Neural crest cell (in vitro differentiated cells): ENCODE results near the gene SURF4. TPM values are rescaled to one million over a fixed set of nuclear protein-coding genes. Genes with fewer than 3 reads are reported as not detected.

Source experiments
- DNase-seq: peaks from one replicate; pipeline ENCODE4 v3.0.0; 2021; ENCODE audit warnings: low read depth, mixed read lengths, low spot score
- H3K27ac Mint-ChIP-seq: one replicate; pipeline ENCODE4 v1.8.0; 2021; ENCODE audit warnings: mild to moderate bottlenecking, mixed read lengths; ENCODE audit not compliant: unreplicated experiment
- H3K27me3 Mint-ChIP-seq: 2 replicates; pipeline ENCODE4 v1.8.0; 2021; ENCODE audit warnings: low read depth, mild to moderate bottlenecking, mixed read lengths
- H3K36me3 Mint-ChIP-seq: 2 replicates; pipeline ENCODE4 v1.8.0; 2021; ENCODE audit warnings: low read depth, mild to moderate bottlenecking, mixed read lengths
- H3K4me1 Mint-ChIP-seq: 2 replicates; pipeline ENCODE4 v1.8.0; 2021; ENCODE audit warnings: mixed read lengths
- H3K4me3 Mint-ChIP-seq: one replicate; pipeline ENCODE4 v1.8.0; 2021; ENCODE audit warnings: mild to moderate bottlenecking, mixed read lengths
- H3K9me3 Mint-ChIP-seq: 2 replicates; pipeline ENCODE4 v1.8.0; 2021; ENCODE audit warnings: mixed read lengths
- CTCF ChIP-seq: fragments of 200-600 bp; sonication (generic); conservative IDR thresholded peaks from 2 replicates; pipeline ENCODE4 v1.5.0; 2021; ENCODE audit warnings: antibody characterized with exemption, mild to moderate bottlenecking
- total RNA-seq: library from RNA; stranded (reverse); gene quantifications from 2 replicates; pipeline ENCODE4 v1.2.1, GENCODE V29; 2021

Gene SURF4
- total RNA-seq, 1 donor from 2014 or later, result 136 TPM

GRCh38 chr9:133370685-133371084 lies 5.2 kb downstream of the SURF4 start:
- no peaks in the 10 kb centered on the region for H3K9me3 Mint-ChIP-seq
- TF ChIP-seq CTCF, result no peak
- H3K4me3 Mint-ChIP-seq, result peak overlapping the region; percentile 54
- H3K27me3 Mint-ChIP-seq, result no peaks in the 10 kb centered on the region
- no peak for DNase-seq
- peaks cover 3% of the 10 kb centered on the region for H3K36me3 Mint-ChIP-seq
- H3K27ac Mint-ChIP-seq, result no peak overlapping the region
- H3K4me1 Mint-ChIP-seq, result peaks cover 21% of the 10 kb centered on the region

GRCh38 chr9:133369933-133370332 lies 5.9 kb downstream of the SURF4 start:
- no peak overlapping the region for H3K27ac Mint-ChIP-seq
- DNase-seq, result no peak
- H3K36me3 Mint-ChIP-seq, result peaks cover 3% of the 10 kb centered on the region
- no peaks in the 10 kb centered on the region for H3K27me3 Mint-ChIP-seq
- H3K4me1 Mint-ChIP-seq, result peaks cover 18% of the 10 kb centered on the region
- H3K4me3 Mint-ChIP-seq, result no peak overlapping the region
- TF ChIP-seq CTCF, result no peak
- H3K9me3 Mint-ChIP-seq, result no peaks in the 10 kb centered on the region

- Mint-ChIP-seq H3K4me3 (no peak overlapping the region), H3K27me3 (no peaks in the 10 kb centered on the region), H3K4me1 (peaks cover 13% of the 10 kb centered on the region), H3K27ac (no peak overlapping the region), H3K36me3 (peaks cover 3% of the 10 kb centered on the region), H3K9me3 (no peaks in the 10 kb centered on the region)
- no peak for DNase-seq
- TF ChIP-seq CTCF, result no peak
Measured at GRCh38 chr9:133369422-133369821, 6.4 kb downstream of the SURF4 start.

- no peak for DNase-seq
- peak overlapping the region; percentile 16 for H3K4me3 Mint-ChIP-seq
- H3K4me1 Mint-ChIP-seq, result peaks cover 7% of the 10 kb centered on the region
- no peak for TF ChIP-seq CTCF
- peak overlapping the region; percentile 83 for H3K27ac Mint-ChIP-seq
- peaks cover 6% of the 10 kb centered on the region for H3K36me3 Mint-ChIP-seq
- no peaks in the 10 kb centered on the region for H3K27me3 Mint-ChIP-seq
- no peaks in the 10 kb centered on the region for H3K9me3 Mint-ChIP-seq
Measured at GRCh38 chr9:133368249-133368881, 7.5 kb downstream of the SURF4 start.

GRCh38 chr9:133367778-133368177 lies 8.1 kb downstream of the SURF4 start:
- TF ChIP-seq CTCF, result no peak
- peaks cover 6% of the 10 kb centered on the region for H3K36me3 Mint-ChIP-seq
- no peak overlapping the region for H3K4me3 Mint-ChIP-seq
- peaks cover 7% of the 10 kb centered on the region for H3K4me1 Mint-ChIP-seq
- no peaks in the 10 kb centered on the region for H3K27me3 Mint-ChIP-seq
- DNase-seq, result no peak
- no peak overlapping the region for H3K27ac Mint-ChIP-seq
- no peaks in the 10 kb centered on the region for H3K9me3 Mint-ChIP-seq
